HL-60 (cell line): ENCODE results near the gene TMEM72.

Source experiments
- POLR2AphosphoS5 ChIP-seq: IDR thresholded peaks from 2 replicates; pipeline ENCODE4 v1.6.1; 2012; ENCODE audit warnings: low read depth
- SPI1 ChIP-seq: IDR thresholded peaks from 2 replicates; pipeline ENCODE4 v1.6.1; 2012; ENCODE audit warnings: low read depth, mild to moderate bottlenecking, borderline replicate concordance
- TF ChIP-seq, protein P1 (sequence below): IDR thresholded peaks from one replicate; pipeline ENCODE4 v1.5.1; 2011; ENCODE audit warnings: low read length, control low read depth, inconsistent platforms; ENCODE audit not compliant: insufficient read depth
- TF ChIP-seq, protein P2 (sequence below): IDR thresholded peaks from 2 replicates; pipeline ENCODE4 v1.6.1; 2012; ENCODE audit warnings: low read depth; ENCODE audit not compliant: insufficient replicate concordance

DNA sequence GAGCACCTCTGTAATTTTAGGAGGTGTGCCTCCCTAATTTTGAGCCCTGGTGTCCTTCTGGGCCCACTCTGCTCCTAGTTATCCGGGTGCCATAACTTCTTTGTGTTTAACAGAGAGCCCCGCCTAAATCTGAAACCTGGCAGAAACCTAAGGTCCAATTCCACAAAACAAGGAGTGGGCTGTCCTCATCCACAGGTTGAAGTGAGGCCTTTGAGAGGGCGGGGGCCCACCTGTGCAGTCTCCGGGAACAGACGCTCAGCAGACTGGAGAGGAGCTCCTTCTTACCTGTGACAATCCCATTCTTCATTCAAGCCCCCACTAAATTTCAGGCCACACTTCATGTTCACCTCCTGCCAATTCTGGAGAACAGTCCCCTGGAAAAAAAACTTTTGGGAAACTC is 10.9 kb downstream of the TMEM72 start:
- TF ChIP-seq, protein P1, sequence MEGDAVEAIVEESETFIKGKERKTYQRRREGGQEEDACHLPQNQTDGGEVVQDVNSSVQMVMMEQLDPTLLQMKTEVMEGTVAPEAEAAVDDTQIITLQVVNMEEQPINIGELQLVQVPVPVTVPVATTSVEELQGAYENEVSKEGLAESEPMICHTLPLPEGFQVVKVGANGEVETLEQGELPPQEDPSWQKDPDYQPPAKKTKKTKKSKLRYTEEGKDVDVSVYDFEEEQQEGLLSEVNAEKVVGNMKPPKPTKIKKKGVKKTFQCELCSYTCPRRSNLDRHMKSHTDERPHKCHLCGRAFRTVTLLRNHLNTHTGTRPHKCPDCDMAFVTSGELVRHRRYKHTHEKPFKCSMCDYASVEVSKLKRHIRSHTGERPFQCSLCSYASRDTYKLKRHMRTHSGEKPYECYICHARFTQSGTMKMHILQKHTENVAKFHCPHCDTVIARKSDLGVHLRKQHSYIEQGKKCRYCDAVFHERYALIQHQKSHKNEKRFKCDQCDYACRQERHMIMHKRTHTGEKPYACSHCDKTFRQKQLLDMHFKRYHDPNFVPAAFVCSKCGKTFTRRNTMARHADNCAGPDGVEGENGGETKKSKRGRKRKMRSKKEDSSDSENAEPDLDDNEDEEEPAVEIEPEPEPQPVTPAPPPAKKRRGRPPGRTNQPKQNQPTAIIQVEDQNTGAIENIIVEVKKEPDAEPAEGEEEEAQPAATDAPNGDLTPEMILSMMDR = no peak
- TF ChIP-seq, protein P2, sequence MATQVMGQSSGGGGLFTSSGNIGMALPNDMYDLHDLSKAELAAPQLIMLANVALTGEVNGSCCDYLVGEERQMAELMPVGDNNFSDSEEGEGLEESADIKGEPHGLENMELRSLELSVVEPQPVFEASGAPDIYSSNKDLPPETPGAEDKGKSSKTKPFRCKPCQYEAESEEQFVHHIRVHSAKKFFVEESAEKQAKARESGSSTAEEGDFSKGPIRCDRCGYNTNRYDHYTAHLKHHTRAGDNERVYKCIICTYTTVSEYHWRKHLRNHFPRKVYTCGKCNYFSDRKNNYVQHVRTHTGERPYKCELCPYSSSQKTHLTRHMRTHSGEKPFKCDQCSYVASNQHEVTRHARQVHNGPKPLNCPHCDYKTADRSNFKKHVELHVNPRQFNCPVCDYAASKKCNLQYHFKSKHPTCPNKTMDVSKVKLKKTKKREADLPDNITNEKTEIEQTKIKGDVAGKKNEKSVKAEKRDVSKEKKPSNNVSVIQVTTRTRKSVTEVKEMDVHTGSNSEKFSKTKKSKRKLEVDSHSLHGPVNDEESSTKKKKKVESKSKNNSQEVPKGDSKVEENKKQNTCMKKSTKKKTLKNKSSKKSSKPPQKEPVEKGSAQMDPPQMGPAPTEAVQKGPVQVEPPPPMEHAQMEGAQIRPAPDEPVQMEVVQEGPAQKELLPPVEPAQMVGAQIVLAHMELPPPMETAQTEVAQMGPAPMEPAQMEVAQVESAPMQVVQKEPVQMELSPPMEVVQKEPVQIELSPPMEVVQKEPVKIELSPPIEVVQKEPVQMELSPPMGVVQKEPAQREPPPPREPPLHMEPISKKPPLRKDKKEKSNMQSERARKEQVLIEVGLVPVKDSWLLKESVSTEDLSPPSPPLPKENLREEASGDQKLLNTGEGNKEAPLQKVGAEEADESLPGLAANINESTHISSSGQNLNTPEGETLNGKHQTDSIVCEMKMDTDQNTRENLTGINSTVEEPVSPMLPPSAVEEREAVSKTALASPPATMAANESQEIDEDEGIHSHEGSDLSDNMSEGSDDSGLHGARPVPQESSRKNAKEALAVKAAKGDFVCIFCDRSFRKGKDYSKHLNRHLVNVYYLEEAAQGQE = no peak
- no peak for TF ChIP-seq POLR2AphosphoS5
- no peak for TF ChIP-seq SPI1
